DOHH2 (cell line): ENCODE measurements around the gene CARD10.

Experiments
- CTCF ChIP-seq: fragments of 200-600 bp; sonication (generic); IDR thresholded peaks from one replicate; pipeline ENCODE4 v1.5.1; 2014; ENCODE audit warnings: antibody characterized with exemption, mild to moderate bottlenecking, low read depth, low read length; ENCODE audit not compliant: poor library complexity, severe bottlenecking
- EZH2phosphoT487 ChIP-seq: fragments of 200-600 bp; sonication (generic); IDR thresholded peaks from 2 replicates; pipeline ENCODE4 v1.6.1; 2017; ENCODE audit warnings: borderline replicate concordance, mild to moderate bottlenecking, antibody characterized with exemption, low read length, moderate library complexity, mixed read lengths

- no peak for TF ChIP-seq CTCF
- no peak for TF ChIP-seq EZH2phosphoT487
Observed at GRCh38 chr22:37443977-37444376, 75.2 kb downstream of the CARD10 start.
